Naive thymus-derived CD4-positive, alpha-beta T cell (primary cell): Measurements from ENCODE around the gene PAX3. TPM values are rescaled to one million over a fixed set of nuclear protein-coding genes. Genes with fewer than 3 reads are reported as not detected.

ENCODE experiments used
- ATAC-seq: fragments of 150-1000 bp; cut with Tn5 transposase; 2 replicates; pipeline ENCODE4 v1.10.0; 2021; ENCODE audit warnings: mild to moderate bottlenecking, moderate library complexity
- CTCF ChIA-PET: fragments of 350-600 bp; sonication (Branson Sonifier 250); formaldehyde crosslinking; loops from one replicate; lab custom pipeline; 2021; ENCODE audit warnings: antibody characterized with exemption; lab: Charles Lee
- POLR2A ChIA-PET: fragments of 350-600 bp; sonication (Branson Sonifier 250); formaldehyde crosslinking; loops from one replicate; lab custom pipeline; 2021; ENCODE audit warnings: antibody characterized with exemption, inconsistent platforms; lab: Charles Lee
- DNase-seq, 9 donors: peaks; one replicate each; pipeline versions ENCODE4 v3.0.0 to v3.0.0-alpha.2; 2020 to 2022; ENCODE audit warnings: mixed read lengths in 1 of 9
- H3K27ac ChIP-seq: one replicate; pipeline ENCODE4 v1.7.0; 2013; ENCODE audit warnings: mild to moderate bottlenecking, low read depth, low read length, moderate library complexity
- H3K27me3 ChIP-seq, 2 donors: one replicate each; pipeline ENCODE4 v1.7.0; 2013; ENCODE audit warnings: low read length in 2 of 2, mild to moderate bottlenecking in 2 of 2, moderate library complexity in 2 of 2; ENCODE audit not compliant: control insufficient read depth in 2 of 2, insufficient read depth in 2 of 2
- H3K36me3 ChIP-seq, 3 experiments: 1 replicate in 2 of 3; 2 replicates in 1 of 3; pipeline ENCODE4 v1.7.0; 2013; ENCODE audit warnings: low read length in 3 of 3, mild to moderate bottlenecking in 3 of 3, moderate library complexity in 1 of 3; ENCODE audit not compliant: insufficient read depth in 3 of 3, control insufficient read depth in 2 of 3
- H3K4me1 ChIP-seq, 2 donors: one replicate each; pipeline ENCODE4 v1.7.0; 2013; ENCODE audit warnings: low read length in 2 of 2, mild to moderate bottlenecking in 2 of 2, moderate library complexity in 1 of 2; ENCODE audit not compliant: control insufficient read depth in 2 of 2, insufficient read depth in 2 of 2
- H3K4me3 ChIP-seq: 2 replicates; pipeline ENCODE4 v1.7.0; 2013; ENCODE audit warnings: mild to moderate bottlenecking, low read length
- H3K9me3 ChIP-seq, 3 experiments: 1 replicate in 2 of 3; 2 replicates in 1 of 3; pipeline ENCODE4 v1.7.0; 2013; ENCODE audit warnings: low read length in 3 of 3; ENCODE audit not compliant: control insufficient read depth in 2 of 3
- H3K27ac Mint-ChIP-seq, 9 donors: one replicate each; pipeline ENCODE4 v1.8.0; 2020 to 2022; ENCODE audit warnings: mixed read lengths in 9 of 9, mild to moderate bottlenecking in 8 of 9, moderate library complexity in 5 of 9, inconsistent platforms in 2 of 9
- H3K27me3 Mint-ChIP-seq, 5 donors: one replicate each; pipeline ENCODE4 v1.8.0; 2021 to 2022; ENCODE audit warnings: mixed read lengths in 5 of 5, mild to moderate bottlenecking in 1 of 5
- H3K36me3 Mint-ChIP-seq, 5 donors: one replicate each; pipeline ENCODE4 v1.8.0; 2020 to 2022; ENCODE audit warnings: mixed read lengths in 5 of 5, mild to moderate bottlenecking in 3 of 5, inconsistent platforms in 1 of 5
- H3K4me1 Mint-ChIP-seq, 7 donors: one replicate each; pipeline ENCODE4 v1.8.0; 2020 to 2022; ENCODE audit warnings: mixed read lengths in 7 of 7, mild to moderate bottlenecking in 3 of 7, inconsistent platforms in 1 of 7
- H3K4me3 Mint-ChIP-seq, 10 donors: one replicate each; pipeline ENCODE4 v1.8.0; 2020 to 2022; ENCODE audit warnings: mild to moderate bottlenecking in 10 of 10, mixed read lengths in 10 of 10, moderate library complexity in 6 of 10, inconsistent platforms in 2 of 10
- H3K9me3 Mint-ChIP-seq, 11 donors: one replicate each; pipeline ENCODE4 v1.8.0; 2020 to 2022; ENCODE audit warnings: mixed read lengths in 11 of 11, mild to moderate bottlenecking in 4 of 11, inconsistent platforms in 1 of 11, moderate library complexity in 1 of 11
- intact Hi-C, 2 donors: fragments of 100-400 bp; cut with micrococcal nuclease; formaldehyde crosslinking; loops; one replicate each; pipeline ENCODE4 v1.15.1; 2023
- polyA plus RNA-seq, 2 donors: library from polyadenylated mRNA; unstranded; fragments of 300-500 nt; fragmentation: Illumina TruSeq; gene quantifications; one replicate each; pipeline ENCODE4 v1.2.3, GENCODE V29; 2021
- total RNA-seq, 6 experiments: library from RNA in 5 of 6; stranded (reverse) in 5 of 6; gene quantifications; 1 replicate in 5 of 6; 2 replicates in 1 of 6; pipeline ENCODE4 v1.2.3 and lab custom pipeline; 2021 to 2026

PAX3 gene
- total and polyA plus RNA-seq, 7 experiments from 2014 or later: not detected

DNA sequence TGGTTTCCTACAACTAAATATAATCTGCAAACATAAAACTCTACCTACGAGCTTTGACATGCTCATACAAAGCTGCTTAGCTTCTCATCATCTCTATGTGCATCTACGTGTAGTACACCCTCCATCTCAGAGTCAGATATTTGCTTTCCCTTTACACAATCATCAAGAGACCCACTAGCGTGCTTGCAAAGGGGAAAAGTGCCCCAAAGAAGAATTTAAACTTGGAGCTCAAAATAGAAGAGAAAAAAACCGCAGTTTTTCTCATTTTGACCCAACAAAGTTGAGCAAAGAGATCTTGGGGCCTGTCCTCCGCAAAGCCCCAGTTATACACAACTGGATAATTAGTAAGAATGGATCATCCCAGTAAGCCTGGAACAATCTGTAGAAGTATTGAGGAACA lies 104.1 kb downstream of the PAX3 start:
- Histone ChIP-seq H3K9me3 (no peaks in the 10 kb centered on the region), H3K36me3 (no peaks in the 10 kb centered on the region), H3K4me1 (no peaks in the 10 kb centered on the region), H3K27ac (no peak overlapping the region), H3K27me3 (no peaks in the 10 kb centered on the region), H3K4me3 (no peak overlapping the region)
- Mint-ChIP-seq H3K4me3 (no peak overlapping the region), H3K27me3 (peaks cover 0 to 5% (median 0%) of the 10 kb centered on the region in 5 donors), H3K9me3 (peaks cover 0 to 22% (median 6%) of the 10 kb centered on the region in 11 donors), H3K36me3 (peaks cover 0 to 4% (median 0%) of the 10 kb centered on the region in 5 donors), H3K4me1 (no peaks in the 10 kb centered on the region), H3K27ac (no peak overlapping the region)
- no peak for DNase-seq
- no peak for ATAC-seq
- ChIA-PET POLR2A (no interaction called here), CTCF (no interaction called here)
- intact Hi-C loops: no loop called here

DNA sequence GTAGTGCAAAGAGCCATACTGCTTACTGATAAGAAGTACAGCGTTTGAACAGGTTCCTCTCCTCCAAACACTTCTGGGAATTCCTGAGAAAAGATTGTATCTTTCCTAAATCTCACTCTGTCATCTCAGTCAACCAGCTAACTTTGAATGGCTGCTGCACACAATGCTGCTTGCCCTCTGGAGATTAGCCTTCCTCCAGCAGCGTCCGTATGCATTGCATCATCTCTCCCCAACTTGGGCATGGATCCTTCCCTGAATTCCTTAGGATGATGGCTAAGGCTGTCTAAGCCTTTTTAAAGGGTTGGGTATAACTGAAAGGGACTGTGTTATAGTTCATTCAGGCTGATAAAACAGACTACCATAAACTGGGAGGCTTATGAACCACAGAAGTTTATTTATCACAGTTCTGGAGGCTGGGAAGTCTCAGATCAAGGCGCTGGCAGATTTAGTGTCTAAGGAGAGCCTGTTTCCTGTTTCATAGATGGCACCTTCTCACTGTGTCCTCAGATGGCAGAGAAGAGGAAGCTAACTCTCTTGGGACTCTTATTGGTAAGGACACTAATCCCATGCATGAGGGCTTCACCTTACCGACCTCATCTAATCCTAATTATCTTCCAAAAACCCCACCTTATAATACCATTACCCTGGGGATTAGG lies 105.3 kb downstream of the PAX3 start:
- Mint-ChIP-seq H3K4me1 (no peaks in the 10 kb centered on the region), H3K27ac (no peak overlapping the region), H3K36me3 (peaks cover 0 to 4% (median 0%) of the 10 kb centered on the region in 5 donors), H3K9me3 (peaks cover 0 to 22% (median 6%) of the 10 kb centered on the region in 11 donors), H3K27me3 (peaks cover 0 to 6% (median 4%) of the 10 kb centered on the region in 5 donors), H3K4me3 (no peak overlapping the region)
- ATAC-seq (no peak), DNase-seq (no peak)
- Histone ChIP-seq H3K4me3 (no peak overlapping the region), H3K9me3 (no peaks in the 10 kb centered on the region), H3K36me3 (no peaks in the 10 kb centered on the region), H3K4me1 (no peaks in the 10 kb centered on the region), H3K27ac (no peak overlapping the region), H3K27me3 (no peaks in the 10 kb centered on the region)
- intact Hi-C loops: no loop called here
- ChIA-PET CTCF (no interaction called here), POLR2A (no interaction called here)

DNA sequence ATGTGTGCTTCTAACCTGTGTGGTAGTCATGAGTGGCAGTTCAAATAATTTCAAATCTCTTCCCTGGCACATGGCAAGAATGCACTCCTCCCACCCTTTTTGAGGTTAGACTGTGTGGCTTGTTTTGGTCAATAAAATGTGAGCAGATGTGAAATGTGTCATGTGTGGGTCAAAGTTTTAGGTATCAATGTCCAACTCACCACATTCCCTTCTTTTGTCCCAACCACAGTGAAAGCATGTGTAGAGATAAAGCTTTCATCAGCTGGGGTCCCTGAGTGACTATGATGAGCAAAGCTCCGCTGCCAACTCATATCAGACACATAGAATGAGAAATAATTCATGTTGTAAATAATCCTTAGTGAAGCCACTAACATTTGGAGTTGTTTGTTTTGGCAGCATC lies 118.2 kb downstream of the PAX3 start:
- CTCF ChIA-PET: no interaction called here

DNA sequence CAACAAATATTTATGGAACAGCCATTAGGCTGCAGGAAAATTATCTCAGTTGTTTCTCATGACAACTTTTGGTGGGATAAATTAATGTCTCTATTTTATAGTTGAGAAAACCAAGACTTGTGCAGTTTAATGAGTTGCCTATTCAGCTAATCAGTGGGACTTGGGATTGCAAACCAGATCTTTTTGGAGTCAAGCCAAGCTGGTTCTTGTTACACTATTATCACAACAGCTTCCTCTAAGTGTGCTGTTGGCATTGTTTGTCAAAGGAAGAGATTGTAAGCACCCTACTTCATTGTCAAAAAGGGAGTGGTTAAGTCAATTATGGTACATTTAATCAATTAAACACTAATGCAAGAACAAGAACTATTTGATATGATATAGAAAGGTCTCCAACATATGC lies 119.2 kb downstream of the PAX3 start:
- ChIA-PET POLR2A (no interaction called here), CTCF (no interaction called here)
- no peak overlapping the region for H3K4me3 ChIP-seq
- no peaks in the 10 kb centered on the region for H3K27me3 ChIP-seq
- no peaks in the 10 kb centered on the region for H3K9me3 ChIP-seq
- no peak overlapping the region for H3K4me3 Mint-ChIP-seq
- no peaks in the 10 kb centered on the region for H3K27me3 Mint-ChIP-seq
- ATAC-seq: no peak
- H3K27ac Mint-ChIP-seq: no peak overlapping the region
- no peak for DNase-seq
- intact Hi-C loops: no loop called here
- H3K4me1 Mint-ChIP-seq: no peaks in the 10 kb centered on the region
- H3K27ac ChIP-seq: no peak overlapping the region
- H3K4me1 ChIP-seq: no peaks in the 10 kb centered on the region
- peaks cover 0 to 9% (median 2%) of the 10 kb centered on the region in 11 donors for H3K9me3 Mint-ChIP-seq
- no peaks in the 10 kb centered on the region for H3K36me3 ChIP-seq
- no peaks in the 10 kb centered on the region for H3K36me3 Mint-ChIP-seq

More for the DNA sequence above, 118.2 kb downstream of the PAX3 start:
- H3K27ac ChIP-seq: no peak overlapping the region
- no peak for DNase-seq
- H3K36me3 ChIP-seq: no peaks in the 10 kb centered on the region
- Mint-ChIP-seq H3K27me3 (no peaks in the 10 kb centered on the region), H3K4me1 (no peaks in the 10 kb centered on the region), H3K4me3 (no peak overlapping the region), H3K36me3 (no peaks in the 10 kb centered on the region), H3K9me3 (peaks cover 0 to 9% (median 2%) of the 10 kb centered on the region in 11 donors), H3K27ac (no peak overlapping the region)
- intact Hi-C loops: no loop called here
- no peaks in the 10 kb centered on the region for H3K4me1 ChIP-seq
- no peaks in the 10 kb centered on the region for H3K27me3 ChIP-seq
- no peaks in the 10 kb centered on the region for H3K9me3 ChIP-seq
- no peak for ATAC-seq
- no peak overlapping the region for H3K4me3 ChIP-seq
- POLR2A ChIA-PET: no interaction called here

DNA sequence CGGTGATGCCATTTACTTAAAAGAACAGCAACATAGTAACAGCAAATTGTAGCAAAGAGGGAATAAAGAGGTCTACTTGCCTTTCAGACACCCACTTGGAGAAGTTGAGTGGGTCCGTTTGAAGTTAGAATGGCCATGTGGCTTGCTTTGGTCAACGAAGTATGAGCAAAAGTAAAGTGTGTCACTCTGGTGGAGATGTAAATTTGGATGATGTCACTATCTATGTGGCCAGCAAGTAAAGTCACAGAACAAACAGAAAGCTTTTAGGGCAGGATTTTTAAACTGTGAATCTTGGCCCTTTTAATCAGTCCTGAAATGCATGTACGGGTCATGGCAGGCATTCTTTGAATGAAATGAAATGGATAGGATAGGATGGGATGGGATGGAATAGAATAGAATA lies 120.3 kb downstream of the PAX3 start:
- no peaks in the 10 kb centered on the region for H3K9me3 ChIP-seq
- ChIA-PET POLR2A (no interaction called here), CTCF (no interaction called here)
- Mint-ChIP-seq H3K9me3 (peaks cover 0 to 9% (median 2%) of the 10 kb centered on the region in 11 donors), H3K36me3 (no peaks in the 10 kb centered on the region), H3K4me3 (no peak overlapping the region), H3K27ac (no peak overlapping the region), H3K4me1 (no peaks in the 10 kb centered on the region), H3K27me3 (no peaks in the 10 kb centered on the region)
- ATAC-seq: no peak
- no peak overlapping the region for H3K27ac ChIP-seq
- no peak for DNase-seq
- H3K4me3 ChIP-seq: no peak overlapping the region
- no peaks in the 10 kb centered on the region for H3K4me1 ChIP-seq
- H3K36me3 ChIP-seq: no peaks in the 10 kb centered on the region
- intact Hi-C loops: no loop called here
- H3K27me3 ChIP-seq: no peaks in the 10 kb centered on the region

DNA sequence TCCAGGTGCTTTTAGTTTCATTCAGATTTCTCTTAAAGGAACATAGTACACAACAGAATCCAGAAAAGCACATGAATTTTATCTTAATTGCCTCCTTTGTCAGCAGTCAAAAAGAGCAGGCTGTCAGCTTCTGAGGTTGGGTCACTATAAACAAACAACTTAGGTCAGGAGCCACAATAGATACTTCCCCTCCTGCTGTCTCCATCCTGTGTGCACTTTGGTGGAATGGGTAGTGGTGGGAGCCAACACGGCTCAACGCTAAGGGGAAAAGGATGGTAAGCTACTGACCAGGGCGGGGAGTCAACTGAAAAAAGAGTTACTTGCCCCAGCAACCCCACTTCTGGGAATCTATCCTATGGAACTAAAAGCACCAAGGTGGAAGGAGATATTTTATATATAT lies 121.9 kb downstream of the PAX3 start:
- intact Hi-C loops: no loop called here
- H3K27ac ChIP-seq: no peak overlapping the region
- Mint-ChIP-seq H3K27me3 (peaks cover 0 to under 1% (median 0%) of the 10 kb centered on the region in 5 donors), H3K4me1 (no peaks in the 10 kb centered on the region), H3K4me3 (no peak overlapping the region), H3K36me3 (no peaks in the 10 kb centered on the region), H3K9me3 (peaks cover 0 to 9% (median 2%) of the 10 kb centered on the region in 11 donors), H3K27ac (no peak overlapping the region)
- no peaks in the 10 kb centered on the region for H3K9me3 ChIP-seq
- ChIA-PET POLR2A (no interaction called here), CTCF (no interaction called here)
- H3K27me3 ChIP-seq: no peaks in the 10 kb centered on the region
- ATAC-seq (no peak), DNase-seq (no peak)
- H3K36me3 ChIP-seq: no peaks in the 10 kb centered on the region
- no peaks in the 10 kb centered on the region for H3K4me1 ChIP-seq
- no peak overlapping the region for H3K4me3 ChIP-seq

DNA sequence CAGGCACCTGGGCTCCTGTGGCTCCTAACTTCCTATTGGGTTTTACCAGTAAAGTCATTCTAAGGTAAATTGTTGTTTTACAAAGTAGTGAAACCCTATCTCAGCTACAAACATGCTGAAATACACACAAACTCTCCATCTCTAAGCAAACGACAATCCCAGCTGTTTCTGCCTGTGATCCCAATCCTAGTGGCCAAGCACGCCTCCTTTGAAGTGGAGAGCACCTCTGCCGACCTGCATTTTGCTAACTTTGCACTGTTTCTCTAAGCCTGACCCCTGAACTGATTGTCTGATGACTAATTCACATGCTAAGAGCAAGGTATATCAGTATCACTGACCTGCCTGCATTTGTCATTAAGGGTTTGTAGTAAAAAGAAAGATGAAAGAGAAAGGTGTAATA lies 124.3 kb downstream of the PAX3 start:
- POLR2A ChIA-PET: no interaction called here
- Mint-ChIP-seq H3K36me3 (no peaks in the 10 kb centered on the region), H3K4me3 (no peak overlapping the region), H3K4me1 (no peaks in the 10 kb centered on the region), H3K9me3 (peaks cover 0 to 9% (median 4%) of the 10 kb centered on the region in 11 donors), H3K27me3 (peaks cover 0 to 4% (median 0%) of the 10 kb centered on the region in 5 donors), H3K27ac (no peak overlapping the region)
- DNase-seq (no peak), ATAC-seq (no peak)
- H3K36me3 ChIP-seq: no peaks in the 10 kb centered on the region
- CTCF ChIA-PET: no interaction called here
- no peaks in the 10 kb centered on the region for H3K27me3 ChIP-seq
- no peak overlapping the region for H3K27ac ChIP-seq
- H3K9me3 ChIP-seq: no peaks in the 10 kb centered on the region
- H3K4me3 ChIP-seq: no peak overlapping the region
- no peaks in the 10 kb centered on the region for H3K4me1 ChIP-seq
- intact Hi-C loops: no loop called here
